AG09309 (cell line): ENCODE results near the gene KCTD4.

Source experiments
- DNase-seq: peaks from one replicate; pipeline ENCODE4 v3.0.0-alpha.2; 2010; ENCODE audit warnings: low read depth
- H3K4me3 ChIP-seq: 2 replicates; pipeline ENCODE4 v1.5.1; 2011; ENCODE audit warnings: mild to moderate bottlenecking, low read depth, low read length, moderate library complexity; ENCODE audit not compliant: control insufficient read depth
- CTCF ChIP-seq: IDR thresholded peaks from 2 replicates; pipeline ENCODE4 v1.5.1; 2011; ENCODE audit warnings: mild to moderate bottlenecking, low read depth, low read length, inconsistent platforms; ENCODE audit not compliant: insufficient read depth, control insufficient read depth; ENCODE audit errors: missing control alignments

The KCTD4 gene

GRCh38 chr13:45226024-45226423 lies 25.2 kb upstream of the KCTD4 start:
- no peak overlapping the region for H3K4me3 ChIP-seq
- TF ChIP-seq CTCF = no peak

GRCh38 chr13:45225370-45225769 lies 24.5 kb upstream of the KCTD4 start:
- no peak for DNase-seq
- no peak overlapping the region for H3K4me3 ChIP-seq
- no peak for TF ChIP-seq CTCF

More at GRCh38 chr13:45226024-45226423, 25.2 kb upstream of the KCTD4 start:
- no peak for DNase-seq

GRCh38 chr13:45224176-45224575 lies 23.3 kb upstream of the KCTD4 start:
- H3K4me3 ChIP-seq = no peak overlapping the region
- TF ChIP-seq CTCF = no peak
- no peak for DNase-seq

- TF ChIP-seq CTCF = no peak
- DNase-seq = no peak
- H3K4me3 ChIP-seq = no peak overlapping the region
These were observed 22.1 kb upstream of the KCTD4 start for GRCh38 chr13:45222919-45223318.

- TF ChIP-seq CTCF = no peak
These were observed 21.7 kb upstream of the KCTD4 start for GRCh38 chr13:45222516-45222915.

GRCh38 chr13:45220403-45220802 lies 19.6 kb upstream of the KCTD4 start:
- no peak for TF ChIP-seq CTCF
- H3K4me3 ChIP-seq = no peak overlapping the region
- DNase-seq = no peak

More at GRCh38 chr13:45222516-45222915, 21.7 kb upstream of the KCTD4 start:
- H3K4me3 ChIP-seq = no peak overlapping the region
- DNase-seq = no peak

GRCh38 chr13:45219938-45220375 lies 19.1 kb upstream of the KCTD4 start:
- no peak for TF ChIP-seq CTCF
- DNase-seq = peak; percentile 48
- H3K4me3 ChIP-seq = no peak overlapping the region
